OCI-M1 (cell line): ENCODE results near the gene DUT.
"Not testable (repeated sequence)": the region's sequence is repeated elsewhere in the genome, so short reads cannot be mapped to it uniquely, and the experiment has no call there.

Experiments used
- DNase-seq: peaks from one replicate; lab custom pipeline; 2025; lab: John Stamatoyannopoulos, UW

The DUT gene

DNA sequence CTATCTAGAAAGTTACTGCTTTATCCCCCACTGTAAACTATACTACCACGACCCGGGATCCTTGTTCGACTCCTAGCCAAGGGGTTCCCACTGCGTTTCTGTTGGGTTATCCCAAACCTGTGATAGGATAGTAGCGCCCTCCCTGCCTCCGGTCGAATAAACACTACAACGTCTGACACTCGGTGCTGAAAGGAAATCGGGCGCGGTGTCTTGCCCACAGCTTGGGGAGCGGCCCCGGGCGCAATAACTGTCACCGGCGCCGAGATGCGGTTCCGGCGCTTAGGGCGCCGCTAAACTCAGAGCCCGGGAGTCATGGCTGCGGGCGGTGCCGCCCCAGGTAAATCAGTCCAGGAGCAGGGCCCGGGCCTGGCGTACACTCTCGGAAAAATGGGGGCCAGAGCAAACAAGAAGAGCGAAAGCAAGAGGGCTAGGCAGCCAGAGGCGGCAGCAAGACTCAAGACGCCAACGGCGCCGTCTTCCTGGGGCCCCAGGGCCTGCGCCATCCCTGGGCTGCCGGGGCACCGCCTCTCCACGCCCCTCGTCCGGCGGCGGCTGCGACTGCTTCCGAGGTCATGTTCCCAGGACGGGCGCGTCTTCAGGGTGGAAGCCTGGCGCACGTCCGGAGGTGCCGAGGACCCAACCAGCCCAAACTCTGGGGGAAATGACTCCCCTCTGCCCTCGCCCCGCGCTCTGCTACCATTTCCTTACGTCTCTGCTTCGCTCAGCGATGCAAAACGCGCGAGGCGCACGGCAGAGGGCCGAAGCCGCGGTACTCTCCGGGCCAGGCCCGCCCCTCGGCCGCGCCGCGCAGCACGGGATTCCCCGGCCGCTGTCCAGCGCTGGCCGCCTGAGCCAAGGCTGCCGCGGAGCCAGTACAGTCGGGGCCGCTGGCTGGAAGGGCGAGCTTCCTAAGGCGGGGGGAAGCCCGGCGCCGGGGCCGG lies at the start of gene DUT:
TSS of gene DUT (plus strand) at position 575 of the 941 bp plus-strand sequence. CDS start at position 662, 87 bp downstream.
- DNase-seq, result peak; percentile 87

DNA sequence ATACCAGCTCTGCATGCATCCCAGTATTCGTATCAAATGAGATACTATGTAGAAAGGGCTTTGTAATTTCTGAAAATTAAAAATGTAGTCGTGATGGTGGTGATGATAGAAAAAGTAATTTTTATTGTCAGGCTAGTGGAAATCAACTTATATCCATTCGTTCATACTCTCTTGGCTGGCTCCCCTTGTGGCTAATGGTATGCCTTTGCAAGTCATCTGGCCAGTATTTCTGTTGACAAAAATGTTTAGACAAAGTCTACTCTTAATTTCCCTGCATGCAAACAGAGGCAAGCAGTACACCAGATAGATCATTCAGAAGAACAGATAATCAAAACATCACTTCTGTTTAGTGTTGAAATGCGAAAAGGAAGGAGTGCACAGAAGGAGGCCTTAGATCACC lies 49.6 kb upstream of the DUT start:
- no peak for DNase-seq

DNA sequence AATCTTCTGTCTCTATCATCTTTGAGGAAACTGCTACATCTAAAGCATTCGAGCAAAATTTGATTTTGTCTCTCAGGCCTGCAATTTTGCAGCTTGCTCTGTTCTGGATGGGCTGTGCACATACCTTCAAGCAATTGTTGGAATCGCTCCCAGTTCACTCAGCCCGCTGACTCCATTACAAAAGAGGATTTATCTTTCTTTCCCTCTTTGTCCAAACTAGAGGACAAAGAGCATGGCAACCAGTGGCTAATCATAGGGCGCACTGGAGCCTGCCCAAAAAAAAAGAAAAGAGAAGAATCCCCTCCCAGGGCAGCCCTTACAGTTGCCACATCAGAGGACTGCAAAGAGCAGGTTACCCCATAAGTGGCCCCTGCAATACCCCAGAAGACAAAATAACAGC lies 49.0 kb upstream of the DUT start:
- DNase-seq, result no peak

DNA sequence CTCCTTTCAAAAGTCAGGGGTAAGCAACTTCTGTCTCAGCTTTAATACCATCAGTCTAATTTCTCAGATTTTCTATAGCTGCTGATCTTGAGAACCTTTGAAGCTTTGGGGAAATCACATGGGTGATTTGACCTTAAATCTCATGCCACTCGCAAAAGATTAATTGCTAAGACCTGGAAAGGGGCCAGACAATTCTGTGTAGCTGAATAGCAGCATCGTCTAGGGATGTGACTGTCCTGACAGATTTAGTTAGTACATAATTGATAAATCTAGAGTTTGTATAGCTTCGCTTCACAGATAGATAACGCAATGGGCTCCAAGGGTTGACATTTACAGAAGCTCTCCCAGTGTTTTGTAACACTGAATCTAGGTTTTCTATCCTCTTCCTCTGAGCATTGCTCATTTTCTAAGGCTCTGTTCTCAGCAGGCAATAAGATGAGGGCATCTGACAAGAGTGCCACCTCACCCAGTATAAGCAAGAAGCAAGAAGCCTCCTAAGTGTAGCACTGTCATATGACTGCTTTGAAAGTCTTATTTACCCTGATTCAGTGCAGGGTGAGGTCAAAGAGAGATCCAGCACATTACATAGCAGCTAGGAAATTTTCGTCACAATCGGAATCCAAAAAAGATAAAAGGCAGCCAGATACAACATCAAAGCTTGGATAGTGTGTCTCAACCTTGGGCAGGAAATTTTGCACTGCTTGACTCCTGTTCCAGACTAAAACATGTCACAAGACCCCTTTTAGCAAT lies 47.7 kb upstream of the DUT start:
- DNase-seq, result no peak

DNA sequence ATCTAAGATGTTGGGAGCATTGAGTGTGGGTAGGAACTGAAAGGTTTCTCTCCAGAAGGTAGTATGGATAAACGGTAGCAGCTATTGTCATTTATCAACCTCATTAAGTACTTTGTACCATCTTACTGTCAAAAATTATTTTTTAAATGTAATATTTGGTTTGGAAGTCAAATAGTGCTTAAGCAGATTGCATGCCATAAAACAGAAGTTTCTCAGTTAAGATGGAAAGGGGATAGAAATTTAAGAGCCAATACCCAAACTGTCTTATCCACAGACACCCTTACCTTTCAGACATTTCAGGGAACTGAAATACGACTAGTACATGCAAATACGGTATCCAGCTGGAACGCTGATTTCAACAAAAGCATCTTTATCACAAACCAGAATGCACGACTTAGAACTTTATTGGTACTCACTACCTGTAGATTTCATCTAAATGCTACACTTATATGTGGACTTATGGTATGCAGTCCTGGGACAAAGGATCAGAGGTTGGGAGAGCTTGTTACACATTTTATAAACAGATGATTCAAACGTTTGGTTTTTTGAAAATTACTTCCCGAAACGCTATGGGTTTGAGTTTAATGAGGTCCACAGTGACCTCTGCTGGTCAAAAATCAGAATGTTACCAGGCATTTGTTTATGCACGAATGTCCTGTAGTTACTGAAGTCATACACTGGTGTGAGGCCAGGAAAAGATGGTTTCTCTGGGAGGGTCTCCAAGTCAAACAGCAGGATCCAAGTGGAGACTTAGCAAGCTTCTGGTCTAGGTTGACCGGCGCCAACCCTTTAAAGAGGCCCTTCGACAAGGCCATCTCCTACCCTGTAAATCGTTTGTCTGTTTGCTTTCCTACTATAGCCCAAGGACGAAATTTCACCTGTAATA lies 45.7 kb upstream of the DUT start:
- peak; percentile 88 for DNase-seq

DNA sequence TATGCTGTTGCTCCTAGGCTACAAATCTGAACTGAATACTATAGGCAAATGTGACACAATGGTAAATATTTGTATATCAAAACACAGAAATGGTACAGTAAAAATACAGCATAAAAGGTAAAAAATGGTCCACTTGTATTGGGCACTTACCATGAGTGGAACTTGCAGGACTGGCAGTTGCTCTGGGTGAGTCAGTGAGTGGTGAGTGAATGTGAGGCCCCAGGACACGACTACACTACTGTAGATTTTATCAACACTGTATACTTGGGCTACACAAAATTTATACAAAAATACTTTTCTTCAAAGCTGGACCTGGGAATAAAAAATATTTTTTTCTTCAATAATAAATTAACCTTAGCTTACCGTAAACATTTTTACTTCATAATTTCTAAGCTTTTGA lies 41.6 kb upstream of the DUT start:
- no peak for DNase-seq

DNA sequence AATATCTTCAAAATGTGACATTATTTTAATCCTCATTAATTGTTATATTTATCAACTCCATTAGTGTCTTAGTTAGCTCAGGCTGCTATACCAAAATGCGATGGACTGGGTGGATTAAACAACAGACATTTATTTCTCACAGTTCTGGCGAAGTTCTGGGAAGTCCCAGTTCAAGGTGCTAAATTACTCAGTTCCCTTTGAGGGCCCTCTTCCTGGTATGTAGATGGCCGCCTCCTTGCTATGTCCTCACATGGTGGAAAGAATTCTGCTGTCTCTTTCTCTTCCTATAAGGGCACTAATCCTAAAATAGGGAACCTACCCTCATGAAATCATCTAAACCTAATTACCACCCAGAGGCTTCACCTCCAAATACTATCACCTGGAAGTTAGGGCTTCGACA lies 38.8 kb upstream of the DUT start:
- DNase-seq, result no peak

DNA sequence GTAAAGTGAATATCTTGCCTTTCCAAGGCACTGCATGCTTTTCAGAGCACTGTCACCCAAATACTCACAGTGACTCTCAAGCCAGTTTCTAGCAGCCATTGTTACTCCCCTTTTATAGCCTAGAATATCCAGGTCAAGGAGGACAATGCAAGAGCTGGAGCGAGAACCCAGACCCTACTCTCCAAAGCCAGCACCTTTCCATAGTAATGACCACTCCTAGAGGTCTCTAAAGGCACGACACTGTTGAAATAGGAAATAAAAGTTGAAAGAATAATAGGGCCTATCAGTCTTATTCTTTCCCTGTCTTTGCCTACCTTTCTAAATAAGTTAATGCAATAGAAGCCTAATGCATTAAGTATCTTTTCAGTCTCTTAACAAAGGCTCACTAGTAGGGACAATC lies 33.6 kb upstream of the DUT start:
- DNase-seq, result no peak

DNA sequence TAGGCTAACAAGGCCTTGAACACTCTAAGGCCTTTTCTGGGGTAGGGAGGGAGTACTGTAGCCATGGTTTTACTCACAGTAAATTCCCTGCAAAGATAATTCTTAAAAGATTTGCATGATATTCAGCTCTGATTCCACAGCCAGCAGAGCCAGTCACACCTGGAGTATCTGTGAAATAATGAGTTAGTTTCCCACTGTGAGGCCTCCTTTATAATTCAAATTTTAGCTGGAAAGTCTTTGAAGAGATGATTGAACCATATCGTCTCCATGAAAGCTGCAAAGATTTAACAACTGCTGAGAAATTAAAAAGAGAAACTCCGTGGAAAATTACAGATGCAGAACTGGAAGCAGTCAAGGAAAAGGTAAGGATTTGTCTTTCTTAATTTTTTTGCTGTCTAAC lies 32.3 kb upstream of the DUT start:
- no peak for DNase-seq

DNA sequence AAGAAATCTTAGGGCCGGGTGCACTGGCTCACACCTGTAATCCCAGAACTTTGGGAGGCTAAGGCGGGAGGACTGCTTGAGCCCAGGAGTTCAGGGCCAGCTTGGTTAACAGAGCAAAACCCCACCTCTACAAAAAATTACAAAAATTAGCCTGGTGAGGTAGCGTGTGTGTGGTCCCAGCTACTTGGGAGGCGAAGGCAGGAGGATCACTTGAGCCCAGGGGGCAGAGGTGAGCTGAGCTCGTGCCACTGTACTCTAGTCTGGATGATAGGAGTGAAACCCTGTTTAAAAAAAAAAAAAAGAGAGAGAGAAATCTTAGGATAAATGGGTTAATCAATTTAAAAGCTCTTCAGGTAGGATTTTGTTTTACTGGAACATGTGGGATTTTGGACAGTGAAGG lies 31.2 kb upstream of the DUT start:
- no peak for DNase-seq

DNA sequence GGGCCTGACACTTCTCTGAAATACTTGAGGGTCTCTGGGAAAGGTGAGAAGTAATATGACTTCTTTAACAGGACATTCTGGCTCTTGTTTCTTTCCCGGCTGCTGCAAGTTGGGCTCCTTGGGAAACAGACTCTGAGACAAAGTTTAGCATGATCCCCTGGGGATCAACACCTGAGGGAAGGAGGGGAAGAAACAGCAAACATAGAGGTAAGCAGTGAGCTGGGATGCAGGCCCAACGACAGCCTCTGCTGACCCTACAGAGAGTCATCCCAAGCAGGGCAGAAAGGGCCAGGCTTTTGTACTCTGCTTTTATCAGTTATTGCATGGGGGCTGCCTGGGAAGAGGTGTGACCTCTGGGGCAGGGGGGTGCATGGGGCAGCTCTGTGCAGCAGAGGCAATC lies 26.8 kb upstream of the DUT start:
- DNase-seq, result no peak

DNA sequence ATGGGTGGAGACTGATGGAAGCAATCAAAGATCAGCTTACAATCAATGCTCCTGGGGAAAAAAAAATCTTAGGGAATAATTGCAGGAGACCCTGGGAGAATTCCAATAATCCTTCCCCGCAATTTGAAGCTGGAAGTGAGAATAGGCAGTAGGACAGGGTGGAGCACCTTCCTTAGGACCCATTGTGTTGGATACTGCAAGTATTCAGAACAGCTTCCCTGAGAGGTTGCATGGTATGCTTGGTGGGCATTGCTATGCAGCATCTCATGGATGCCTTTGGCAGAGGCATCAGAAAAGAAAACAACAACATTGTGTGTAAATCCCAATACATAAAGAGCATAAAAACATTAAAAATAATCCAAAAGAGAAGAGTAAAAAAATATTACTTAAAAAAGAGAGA lies 24.6 kb upstream of the DUT start:
- no peak for DNase-seq

DNA sequence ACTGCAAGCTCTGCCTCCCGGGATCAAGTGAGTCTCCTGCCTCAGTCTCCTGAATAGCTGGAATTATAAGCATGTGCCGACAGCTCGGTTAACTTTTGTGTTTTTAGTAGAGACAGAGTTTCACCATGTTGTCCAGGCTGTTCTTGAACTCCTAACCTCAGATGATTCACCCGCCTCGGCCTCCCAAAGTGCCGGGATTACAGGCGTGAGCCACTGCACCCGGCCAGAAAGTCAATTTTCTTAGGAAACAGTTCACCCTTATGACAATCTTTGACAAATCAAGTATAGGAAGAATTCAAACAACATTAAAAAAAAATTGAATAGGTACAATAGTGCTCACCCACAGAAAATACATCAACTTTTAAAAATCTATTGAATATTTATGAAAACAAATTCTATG lies 23.6 kb upstream of the DUT start:
- no peak for DNase-seq

DNA sequence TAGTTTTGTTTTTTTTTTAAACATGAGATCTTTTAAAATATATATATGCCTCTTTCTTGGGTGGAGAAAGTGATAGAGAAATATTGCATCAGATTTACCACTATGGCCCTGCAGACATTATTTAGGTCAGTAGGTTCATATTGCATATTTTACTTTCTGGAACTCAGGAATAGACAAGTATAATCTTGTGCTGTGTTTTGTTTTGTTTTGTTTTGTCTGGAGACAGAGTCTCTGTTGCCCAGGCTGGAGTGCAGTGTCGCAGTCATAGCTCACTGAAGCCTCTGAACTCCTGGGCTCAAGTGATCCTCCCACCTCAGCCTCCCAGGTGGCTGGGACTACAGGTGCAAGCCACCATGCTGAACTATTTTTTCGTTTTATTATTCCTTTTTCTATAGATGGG lies 21.5 kb upstream of the DUT start:
- DNase-seq, result no peak

DNA sequence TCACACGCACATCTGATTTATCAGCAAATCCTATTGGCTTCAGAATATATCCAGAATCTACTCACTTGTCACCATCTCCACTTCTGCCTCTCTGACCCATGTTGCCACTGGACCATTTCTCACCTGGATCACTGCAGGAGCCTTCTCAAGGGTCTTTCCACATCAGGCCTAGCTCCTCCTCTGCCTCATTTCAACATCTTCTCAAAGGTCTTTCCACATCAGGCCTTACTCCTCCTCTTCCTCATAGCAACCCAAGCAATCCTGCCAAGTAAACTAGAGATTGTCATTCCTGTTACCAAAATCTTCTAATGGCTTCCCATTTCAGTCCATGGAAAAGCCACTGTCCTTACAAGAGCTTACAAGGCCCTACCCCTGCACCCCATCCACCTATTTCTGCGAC lies 18.0 kb upstream of the DUT start:
- no peak for DNase-seq

DNA sequence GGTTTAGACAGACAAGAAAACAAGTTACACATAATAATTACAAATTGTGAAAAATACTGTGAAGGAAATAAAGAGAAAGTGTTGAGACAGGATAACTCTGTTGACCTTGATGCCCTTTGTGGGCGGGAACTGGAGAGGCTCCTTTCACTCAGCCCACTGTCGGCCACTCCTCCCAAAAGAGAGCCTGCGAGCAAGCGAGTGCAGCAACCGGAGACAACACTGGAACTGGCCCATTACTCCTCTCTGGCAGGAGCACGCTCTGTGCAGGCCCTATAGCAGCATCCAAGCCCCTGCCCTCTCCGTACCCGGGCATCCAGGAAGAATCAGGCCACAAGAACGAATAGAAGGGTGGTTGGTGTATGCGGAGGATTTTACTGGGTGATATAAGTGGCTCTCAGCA lies 16.2 kb upstream of the DUT start:
- no peak for DNase-seq

DNA sequence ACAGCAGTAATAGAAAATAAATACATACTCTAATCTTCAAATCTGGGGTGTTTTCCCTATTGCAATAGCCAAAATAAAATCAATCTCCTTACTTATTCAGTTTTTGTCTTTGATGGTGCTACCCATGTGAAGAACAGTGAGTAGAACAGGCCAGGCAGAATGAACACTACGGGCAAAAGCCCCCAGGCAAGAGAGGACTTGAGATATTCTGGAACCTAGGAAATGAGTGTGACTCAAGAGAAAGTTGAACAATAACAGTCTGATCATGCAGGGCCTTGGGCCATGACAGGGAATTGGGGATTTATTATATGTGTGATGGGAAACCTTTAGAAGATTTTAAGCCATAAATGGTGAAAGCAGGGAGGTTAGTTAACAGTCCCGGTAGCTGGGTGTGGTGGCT lies 14.0 kb upstream of the DUT start:
- no peak for DNase-seq

DNA sequence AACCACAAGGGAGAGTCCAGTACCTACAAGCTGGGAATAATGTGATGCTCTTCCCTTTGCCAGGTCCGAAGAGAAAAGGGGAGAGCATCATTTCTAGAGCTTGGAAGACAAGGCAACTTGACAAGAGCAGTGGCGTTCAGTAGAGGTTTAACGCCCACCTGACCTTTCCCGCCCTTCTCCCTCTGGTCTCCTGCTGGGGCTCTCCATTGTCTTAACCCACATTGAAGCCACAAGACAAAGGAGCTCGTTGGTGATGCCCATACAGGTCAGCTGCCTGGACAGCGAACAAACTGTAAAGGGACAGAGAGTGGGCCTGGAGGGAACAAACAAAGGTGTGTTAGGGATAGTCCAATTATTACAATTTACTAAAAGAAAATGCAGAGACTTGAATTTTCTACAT lies 13.1 kb upstream of the DUT start:
- no peak for DNase-seq

DNA sequence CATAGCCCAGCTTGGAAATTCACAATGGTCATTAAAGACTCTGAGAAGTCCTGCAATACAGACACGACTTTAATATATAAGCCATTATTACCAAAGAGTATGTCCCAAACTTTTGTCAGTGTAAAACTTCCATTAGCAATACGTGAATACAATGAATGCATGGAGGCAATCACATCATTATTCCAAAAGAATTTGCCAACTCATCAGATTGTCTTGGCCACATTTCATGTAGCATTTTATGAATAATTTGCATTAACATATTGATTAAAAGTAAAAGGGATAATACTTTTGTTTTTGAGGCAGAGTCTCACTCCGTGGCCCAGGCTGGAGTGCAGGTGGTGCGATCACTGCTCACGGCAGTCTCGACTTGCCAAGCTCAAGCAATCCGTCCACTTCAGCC lies 7.9 kb upstream of the DUT start:
- no peak for DNase-seq

DNA sequence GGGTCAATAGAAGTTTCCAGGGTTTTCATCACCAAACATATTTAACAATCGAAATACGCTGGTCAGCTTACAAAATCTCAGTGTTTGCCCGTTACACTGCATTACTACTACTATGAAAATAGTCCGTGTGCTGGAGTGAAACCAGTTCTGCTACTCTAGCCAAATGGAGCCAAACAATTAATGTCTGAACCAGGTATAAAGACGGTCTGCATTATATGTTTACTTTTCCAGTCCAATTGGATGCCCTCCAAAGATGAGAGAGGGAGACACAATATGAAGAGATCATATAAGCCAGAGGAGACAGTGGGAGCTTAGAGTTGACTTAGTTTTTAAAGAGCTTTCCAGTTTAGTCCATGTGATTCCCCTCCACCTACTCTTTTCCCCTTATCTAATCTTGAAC lies 6.3 kb upstream of the DUT start:
- no peak for DNase-seq

DNA sequence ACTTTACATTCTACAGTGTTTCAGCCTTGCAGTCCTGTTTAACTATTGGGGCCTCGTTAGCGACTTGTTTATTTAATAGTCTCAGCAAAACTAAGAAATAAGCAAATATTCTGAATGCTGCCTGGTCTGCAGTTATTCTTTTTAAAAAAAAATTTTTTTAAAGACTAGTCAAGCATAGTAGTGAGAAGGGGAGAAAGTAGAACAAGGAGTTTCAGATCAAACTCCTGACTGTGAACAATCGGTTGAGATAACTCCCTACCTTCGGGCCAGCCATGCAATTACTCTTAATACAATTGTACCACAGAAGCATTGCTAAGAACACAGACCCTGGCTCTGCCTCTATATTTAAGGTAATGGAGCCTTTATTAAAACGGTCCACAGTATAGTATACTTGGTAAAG lies 5.8 kb upstream of the DUT start:
- DNase-seq, result no peak

DNA sequence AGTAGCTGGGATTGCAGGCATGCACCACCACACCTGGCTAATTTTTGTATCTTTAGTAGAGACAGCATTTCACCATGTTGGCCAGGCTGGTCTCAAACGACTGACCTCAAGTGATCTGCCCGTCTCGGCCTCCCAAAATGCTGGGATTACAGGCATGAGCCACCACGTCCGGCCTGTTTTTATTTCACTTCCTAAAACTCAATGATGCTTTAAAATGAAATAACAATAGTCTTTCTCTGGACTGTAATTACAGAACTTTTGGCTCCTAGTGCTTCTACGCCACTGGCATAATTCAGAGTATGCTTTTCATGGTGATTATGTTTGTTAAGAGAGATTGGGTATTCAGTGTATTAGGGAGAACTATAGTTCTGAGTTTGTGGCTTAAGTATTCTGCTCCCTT lies 5.0 kb upstream of the DUT start:
- DNase-seq, result not testable (repeated sequence)
